Measurements from ENCODE around the gene TBC1D13.
"Not testable (repeated sequence)": the region's sequence is repeated elsewhere in the genome, so short reads cannot be mapped to it uniquely, and the experiment has no call there.

The TBC1D13 gene, protein sequence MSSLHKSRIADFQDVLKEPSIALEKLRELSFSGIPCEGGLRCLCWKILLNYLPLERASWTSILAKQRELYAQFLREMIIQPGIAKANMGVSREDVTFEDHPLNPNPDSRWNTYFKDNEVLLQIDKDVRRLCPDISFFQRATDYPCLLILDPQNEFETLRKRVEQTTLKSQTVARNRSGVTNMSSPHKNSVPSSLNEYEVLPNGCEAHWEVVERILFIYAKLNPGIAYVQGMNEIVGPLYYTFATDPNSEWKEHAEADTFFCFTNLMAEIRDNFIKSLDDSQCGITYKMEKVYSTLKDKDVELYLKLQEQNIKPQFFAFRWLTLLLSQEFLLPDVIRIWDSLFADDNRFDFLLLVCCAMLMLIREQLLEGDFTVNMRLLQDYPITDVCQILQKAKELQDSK

DNA sequence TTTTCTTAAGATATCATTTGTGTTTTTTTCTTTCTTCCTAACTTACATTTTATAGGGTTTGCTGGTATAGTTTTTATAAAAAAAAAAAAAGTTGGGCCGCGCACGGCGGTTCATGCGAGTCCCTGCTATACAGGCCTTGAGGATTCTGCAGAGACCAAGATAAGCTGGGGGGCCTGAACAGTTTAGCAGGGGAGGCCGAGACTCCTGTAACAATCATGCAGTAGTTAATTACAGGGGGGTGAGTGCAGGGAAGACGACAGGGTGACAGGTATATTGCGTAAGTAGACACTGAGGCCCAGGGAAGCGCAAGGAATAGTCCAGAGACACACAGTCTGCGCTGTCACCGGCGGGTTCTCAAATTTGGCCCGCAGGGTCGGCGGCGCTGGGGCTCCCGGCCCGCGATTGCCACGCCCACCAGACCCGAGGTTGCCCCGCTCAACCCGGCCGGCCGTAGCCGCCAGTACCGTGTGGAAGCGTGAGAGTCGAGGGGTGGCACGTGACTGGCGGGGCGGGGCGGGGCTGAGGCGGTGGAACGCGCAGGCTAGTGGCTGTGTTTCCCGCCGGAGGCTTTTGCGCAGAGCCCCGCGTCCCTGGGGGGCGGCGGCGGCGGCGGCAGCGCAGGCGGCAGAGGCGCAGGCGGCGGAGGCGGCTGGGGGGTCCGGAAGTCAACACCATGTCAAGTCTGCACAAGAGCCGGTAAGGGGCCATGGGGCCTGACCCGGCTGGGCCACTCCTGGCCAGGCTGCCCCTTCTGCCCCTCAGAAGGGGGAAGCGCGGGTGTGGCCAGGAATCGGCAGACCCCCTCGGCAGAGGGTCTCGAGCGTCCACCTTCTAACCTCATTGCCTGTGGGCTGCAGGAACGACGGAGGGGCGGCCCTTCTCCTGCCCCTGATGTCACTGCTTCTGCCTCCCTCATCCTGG, at the start of gene TBC1D13:
TBC1D13 (plus strand) TSS at position 573 of the 921 bp plus-strand sequence; CDS start at position 674, 101 bp downstream.
- peak; percentile 93 for DNase-seq (ENCODE audit: low spot score)

DNA sequence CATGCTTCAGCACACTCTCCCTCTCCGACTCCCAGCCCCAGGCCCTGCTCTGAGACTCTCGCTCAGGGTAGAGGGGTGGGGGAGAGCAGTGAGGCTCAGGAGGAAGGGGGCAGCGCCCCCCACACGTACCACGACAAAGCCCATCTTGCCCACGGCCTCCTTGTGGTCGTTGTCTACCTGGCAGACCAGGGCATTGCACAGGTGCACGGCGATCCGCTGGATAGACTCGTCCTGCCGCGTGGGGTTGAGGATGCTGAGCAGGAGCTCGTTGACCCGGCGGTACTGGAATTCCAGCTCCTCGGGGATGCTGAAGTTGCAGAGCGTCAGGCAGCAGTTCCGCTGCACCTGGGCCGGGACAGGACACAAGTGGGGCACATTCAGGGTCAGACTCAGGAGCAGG, 44.7 kb upstream of the TBC1D13 start:
- DNase-seq (ENCODE audit: low spot score), result no peak

DNA sequence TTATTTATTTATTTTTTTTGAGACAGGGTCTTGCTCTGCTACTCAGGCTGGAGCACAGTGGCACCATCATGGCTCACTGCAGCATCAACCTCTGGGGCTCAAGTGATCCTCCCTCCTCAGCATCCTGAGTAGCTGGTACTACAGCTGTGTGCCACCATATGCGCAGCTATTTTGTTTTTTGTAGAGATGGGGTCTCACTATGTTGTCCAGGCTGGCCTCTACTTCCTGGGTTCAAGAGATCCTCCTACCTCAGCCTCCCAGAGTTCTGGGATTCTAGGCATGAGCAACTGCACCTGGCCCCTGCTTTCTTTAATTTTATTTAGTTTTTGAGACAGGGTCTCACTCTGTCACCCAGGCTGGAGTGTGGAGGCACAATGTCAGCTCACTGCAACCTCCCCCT, 43.6 kb upstream of the TBC1D13 start:
- no peak for DNase-seq (ENCODE audit: low spot score)

DNA sequence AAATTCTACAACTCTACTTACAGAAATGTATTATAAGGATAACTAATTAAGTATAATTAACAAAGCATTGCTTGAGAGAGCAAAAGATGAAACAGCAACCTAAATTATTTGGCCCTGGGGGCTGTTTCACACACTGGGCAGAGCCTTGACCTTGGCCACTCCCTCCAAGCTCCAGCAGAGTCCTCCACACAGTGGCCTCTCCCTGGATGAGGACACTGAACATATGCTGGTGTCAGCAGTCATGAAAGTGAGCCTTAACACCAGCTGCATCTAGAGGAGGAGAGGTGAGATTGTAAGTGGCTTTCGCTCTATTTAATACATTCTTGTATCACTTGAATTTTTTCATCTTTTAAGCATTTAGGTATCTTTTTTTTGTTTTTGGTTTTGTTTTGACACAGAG, 39.8 kb upstream of the TBC1D13 start:
- no peak for DNase-seq (ENCODE audit: low spot score)

DNA sequence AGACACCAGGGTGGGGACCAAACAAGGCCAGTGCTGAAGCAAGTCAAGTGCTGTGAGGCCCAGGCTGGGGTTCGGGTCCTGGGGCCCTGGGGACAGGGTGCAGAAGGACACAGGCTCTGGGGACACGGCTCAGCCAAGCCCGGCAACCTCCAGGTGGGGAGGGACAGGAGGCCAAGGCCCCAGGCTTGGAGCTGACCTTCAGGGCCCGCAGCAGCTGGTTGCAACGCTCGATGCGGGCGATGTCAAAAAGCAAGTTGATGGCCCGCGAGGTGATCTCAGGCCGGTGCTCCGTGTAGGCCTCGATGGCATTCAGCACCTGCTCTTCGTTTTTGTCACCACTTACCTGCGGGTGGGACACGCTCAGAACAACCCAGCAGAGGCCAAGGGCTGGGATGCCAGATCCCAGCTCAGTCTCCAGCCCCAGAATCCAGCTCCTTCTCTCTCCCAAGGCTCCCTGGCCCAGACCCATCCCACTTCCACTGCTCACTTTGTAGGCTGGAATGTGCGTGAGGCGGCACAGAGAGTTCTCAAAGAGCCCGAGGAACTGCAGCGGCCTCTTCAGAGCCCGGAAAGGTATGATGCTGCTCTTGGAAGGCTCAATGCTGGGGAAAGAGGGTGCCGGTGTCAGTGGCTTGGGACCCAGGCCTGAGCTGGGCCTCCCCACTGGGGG, 36.0 kb upstream of the TBC1D13 start:
- no peak for DNase-seq (ENCODE audit: low spot score)

DNA sequence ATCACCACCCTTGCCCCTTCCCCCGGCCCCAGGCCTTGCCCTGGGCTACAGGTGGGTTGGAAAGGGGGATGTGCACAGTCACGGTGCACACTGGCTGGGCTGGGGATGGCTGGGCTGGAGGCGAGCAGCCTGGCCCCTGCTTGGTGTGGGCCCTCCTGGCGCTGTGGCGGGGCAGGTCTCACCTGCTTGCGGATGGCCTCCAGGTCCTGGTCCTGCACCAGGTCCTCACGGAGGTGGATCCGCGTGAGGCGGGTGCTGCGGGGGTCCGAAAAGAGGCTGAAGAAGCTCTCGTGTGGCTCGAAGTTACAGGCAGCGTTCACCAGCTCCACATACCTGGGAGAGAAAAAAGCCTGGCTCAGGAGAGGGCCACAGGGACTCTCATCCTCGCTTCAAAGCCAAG, 33.4 kb upstream of the TBC1D13 start:
- no peak for DNase-seq (ENCODE audit: low spot score)

DNA sequence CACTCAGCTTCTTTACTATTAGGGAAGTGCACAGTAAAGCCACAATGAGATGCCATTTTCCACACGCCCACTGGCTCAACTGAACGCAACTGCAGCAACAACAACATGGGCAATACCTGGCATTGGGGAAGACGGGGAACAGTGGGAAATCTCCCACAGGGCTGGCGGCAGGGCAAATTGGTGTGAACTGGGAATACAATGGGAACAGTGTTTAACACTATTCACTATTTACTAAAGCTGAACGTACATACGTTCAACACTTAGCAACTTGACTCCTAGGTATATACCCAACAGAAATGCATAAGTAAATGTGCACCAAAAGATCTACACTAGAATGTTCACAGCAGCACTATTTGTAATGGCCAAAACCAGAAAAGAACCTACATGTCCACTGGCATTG, 29.5 kb upstream of the TBC1D13 start:
- no peak for DNase-seq (ENCODE audit: low spot score)

DNA sequence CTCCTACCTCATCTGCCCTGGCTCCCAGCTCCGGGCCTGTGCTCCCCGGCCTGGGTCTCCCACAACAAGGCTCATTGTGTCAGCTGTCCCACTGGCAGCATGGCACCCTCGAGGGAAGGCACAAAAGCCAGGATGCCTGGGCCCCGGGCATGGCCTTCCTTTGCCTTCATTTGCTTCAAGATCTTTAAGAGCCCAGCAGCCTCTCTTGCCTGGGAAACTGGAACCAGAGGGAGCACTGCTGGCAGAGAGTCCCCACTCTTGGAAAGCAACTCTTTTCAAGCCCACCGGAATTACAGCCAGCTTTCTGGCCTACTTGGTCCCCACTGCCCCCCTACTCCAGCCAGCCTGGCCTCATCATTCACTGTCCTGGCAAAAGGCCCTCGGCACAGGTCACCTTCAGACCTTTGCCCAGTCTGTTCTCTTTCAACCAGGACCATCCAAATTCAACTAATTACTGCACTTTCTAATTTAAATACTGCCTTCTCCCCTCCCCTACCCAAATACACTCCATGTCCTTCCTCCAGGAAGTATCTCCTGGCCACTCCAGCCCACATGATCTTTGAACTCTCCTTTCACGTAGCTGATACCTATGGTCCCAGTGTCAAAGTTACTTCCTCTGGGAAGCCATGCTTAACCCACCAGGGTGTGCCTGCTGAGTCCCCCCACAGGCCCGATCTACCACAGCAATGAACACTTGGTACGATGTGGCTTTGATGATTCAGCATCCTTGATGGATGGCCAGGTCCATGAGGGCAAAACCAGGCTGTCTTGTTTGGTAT, 24.2 kb upstream of the TBC1D13 start:
- DNase-seq (ENCODE audit: low spot score), result no peak

DNA sequence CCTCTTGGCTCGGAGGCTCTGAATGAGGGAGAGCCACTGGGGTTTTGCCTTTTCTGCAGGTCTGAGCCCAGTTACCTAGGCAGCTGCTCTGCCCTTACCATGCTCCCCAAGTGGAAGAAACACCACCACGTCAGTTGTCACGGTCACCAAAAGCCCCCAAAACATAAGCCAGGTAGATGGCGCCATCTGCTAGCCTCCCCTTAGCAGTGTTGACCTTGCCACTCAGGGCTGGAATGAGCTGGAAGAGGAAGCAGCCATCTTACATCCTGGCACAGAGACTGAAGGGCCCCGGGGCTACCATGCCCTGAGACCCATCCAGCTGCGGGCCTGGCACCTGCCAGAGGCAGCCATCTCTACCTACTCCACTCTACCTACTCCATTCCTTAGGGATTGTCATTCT, 22.7 kb upstream of the TBC1D13 start:
- no peak for DNase-seq (ENCODE audit: low spot score)

DNA sequence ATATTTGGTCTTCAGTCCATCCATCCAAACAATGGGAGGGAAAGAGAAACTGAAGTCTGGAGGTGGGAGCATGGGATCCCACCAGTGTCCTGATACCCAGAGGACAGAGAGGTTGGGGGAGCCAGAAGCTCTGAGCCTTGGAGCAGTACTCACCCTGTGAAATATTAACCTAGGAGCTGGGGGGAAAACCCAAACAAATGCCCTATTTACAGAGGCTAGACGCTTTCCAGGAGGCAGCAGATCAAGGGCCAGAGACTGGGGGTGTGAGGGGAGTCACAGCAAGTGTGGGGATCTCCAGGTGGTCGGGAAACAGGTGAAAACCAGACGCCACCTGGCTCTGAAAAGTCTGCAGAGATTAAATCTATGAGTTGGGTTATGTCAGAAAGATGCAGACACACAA, 21.6 kb upstream of the TBC1D13 start:
- no peak for DNase-seq (ENCODE audit: low spot score)

DNA sequence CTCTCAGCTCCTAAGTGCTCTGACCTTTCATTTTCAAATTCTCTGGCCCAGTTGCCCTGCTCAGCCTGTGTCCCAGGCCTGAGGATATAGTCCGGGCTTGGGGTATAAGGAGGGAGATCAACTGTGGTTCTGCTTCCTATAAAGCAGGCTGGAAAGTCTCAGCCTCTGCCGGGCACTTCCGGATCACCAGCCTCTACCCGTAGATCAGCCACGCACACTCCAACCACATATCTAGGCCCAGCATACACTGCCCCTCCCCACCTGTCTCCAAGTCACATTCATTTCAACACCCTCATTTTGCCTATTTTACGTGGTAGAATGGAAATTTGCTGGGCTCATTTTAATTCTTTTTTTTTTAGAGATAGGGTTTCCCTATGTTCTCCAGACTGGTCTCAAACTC, 18.4 kb upstream of the TBC1D13 start:
- DNase-seq (ENCODE audit: low spot score), result no peak

DNA sequence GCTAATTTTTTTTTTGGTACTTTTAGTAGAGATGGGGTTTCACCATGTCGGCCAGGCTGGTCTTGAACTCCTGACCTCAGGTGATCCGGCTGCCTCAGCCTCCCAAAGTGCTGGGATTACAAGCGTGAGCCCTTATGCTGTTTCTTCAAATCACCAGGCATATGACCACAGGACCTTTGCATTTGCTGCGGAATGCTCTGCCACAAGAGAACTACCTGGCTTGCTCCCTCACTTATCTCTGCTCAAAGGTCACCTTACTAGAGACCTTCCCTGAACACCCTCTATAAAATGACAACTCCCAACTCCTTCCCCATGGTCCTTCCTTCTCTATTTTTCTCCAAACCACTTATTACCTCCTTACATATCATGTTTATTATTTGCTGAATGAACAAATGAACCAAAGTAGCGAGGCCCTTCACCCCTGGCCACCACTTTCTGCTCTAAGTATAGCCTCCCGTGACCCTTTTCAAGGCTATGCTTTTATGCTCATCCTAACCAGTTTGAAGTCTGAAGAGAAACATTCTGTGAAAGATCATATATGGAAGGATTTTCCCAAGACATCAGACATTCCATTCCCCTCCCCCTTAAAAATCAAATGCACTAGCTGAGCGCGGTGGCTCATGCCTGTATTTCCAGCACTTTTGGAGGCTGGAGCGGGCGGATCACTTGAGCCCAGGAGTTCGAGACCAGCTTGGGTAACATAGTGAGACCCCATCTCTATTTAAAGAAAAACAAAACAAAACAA, 16.6 kb upstream of the TBC1D13 start:
- DNase-seq (ENCODE audit: low spot score), result no peak

DNA sequence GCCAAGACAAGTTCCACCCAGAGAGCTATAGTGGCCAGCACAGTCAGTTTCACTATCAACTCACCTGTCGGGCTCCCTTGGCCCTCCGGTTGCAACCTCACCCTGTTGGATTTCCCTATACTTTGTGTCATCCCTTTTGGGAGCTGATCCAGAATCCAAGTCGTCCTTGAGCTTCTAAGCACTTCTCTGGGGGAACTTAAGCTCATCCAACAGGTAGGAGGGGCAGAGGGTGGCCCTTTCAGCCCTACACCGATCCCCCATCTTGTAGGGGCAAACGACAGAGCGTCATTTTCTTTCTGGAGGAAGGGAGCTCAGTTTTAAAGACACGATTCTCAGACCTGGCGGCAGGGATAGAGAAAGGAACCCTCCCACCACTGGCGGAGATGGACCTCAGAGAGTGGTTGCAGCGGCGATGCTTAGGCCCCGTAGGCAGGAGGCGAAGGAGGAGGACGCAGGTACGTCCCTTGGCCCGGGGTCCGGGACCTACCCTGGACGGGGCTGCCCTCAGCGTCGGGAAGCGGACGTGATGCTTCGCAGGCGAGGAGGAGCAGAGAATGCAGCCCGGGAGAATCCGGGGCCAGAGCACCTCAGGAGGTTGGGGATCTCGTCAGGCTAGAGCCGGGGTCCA, 15.8 kb upstream of the TBC1D13 start:
- no peak for DNase-seq (ENCODE audit: low spot score)

DNA sequence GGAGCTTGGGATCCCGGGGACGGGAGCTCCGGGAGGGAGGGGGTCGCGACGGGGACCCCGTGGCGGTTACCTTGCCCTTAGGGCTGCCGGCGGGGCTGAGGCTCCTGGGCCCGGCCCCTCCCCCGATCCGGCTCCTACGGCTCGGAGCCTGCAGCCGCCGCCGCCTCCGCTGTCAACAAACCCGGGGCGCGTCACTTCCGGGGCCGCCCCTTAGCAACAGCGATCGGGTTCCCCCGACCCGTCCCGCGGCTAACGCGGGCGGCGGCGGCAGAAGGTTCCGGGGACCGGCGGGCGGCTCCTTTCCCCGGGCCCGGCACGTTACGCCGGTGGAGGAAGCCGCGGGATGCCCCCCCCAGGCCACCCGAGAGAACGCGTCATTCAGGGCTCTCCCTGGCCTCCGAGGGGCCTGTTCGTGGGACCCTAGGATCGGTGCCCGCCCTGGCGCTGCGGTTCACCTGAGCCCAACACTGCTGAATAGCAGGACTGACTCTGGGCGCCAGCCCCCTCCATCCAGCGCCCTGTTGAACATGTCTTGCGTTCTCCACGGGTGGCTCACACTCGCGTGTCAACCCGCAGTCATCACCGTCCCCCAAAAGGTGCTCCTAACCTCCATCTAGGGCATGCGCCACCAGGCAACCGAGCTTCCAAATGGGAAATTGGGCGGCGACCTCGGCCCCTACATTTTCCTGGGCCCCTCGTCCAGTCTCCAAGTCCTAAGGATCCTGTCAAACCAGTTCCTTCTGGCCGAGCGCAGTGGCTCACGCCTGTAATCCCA, 15.1 kb upstream of the TBC1D13 start, which contains the start of gene ZER1:
ZER1 (minus strand) TSS at position 183 of the 775 bp plus-strand sequence. CDS start 16,362 bp downstream, outside the sequence.
- peak; percentile 94 for DNase-seq (ENCODE audit: low spot score)

DNA sequence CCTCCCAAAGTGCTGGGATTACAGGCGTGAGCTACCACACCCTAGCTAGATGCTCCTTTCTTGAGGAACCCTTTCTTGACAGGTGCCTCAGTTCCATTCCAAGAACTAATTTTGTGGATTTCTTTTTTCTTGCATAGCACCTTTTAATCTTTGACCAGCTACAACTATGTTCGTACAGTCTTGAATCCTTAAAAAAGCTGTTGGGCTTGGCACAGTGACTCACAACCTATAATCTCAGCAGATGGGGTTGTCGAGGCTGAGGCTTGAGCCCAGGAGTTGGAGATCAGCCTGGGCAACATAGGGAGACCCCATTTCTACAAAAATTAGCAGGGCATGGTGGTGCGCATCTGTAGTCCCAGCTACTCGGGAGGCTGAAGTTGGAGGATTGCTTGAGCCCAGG, 14.0 kb upstream of the TBC1D13 start:
- DNase-seq (ENCODE audit: low spot score), result no peak

DNA sequence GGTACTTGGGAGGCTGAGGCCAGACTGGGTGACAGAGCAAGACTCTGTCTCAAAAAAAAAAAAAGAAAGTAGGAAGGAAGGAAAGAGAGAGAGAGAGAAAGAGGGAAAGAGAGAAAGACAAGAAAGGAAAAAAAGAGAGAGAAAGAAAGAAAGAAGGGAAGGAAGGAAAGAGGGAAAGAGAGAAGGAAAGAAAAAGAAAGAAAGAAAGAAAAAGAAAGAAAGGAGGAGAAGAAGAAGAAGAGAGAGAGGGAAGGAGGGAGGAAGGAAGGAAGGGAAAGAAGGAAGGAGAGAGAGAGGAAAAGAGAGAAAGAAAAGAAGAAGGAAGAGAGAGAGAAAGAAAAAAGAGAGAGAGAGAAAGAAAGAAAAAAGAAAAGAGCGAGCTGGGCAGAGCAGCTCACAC, 12.2 kb upstream of the TBC1D13 start:
- no peak for DNase-seq (ENCODE audit: low spot score)

DNA sequence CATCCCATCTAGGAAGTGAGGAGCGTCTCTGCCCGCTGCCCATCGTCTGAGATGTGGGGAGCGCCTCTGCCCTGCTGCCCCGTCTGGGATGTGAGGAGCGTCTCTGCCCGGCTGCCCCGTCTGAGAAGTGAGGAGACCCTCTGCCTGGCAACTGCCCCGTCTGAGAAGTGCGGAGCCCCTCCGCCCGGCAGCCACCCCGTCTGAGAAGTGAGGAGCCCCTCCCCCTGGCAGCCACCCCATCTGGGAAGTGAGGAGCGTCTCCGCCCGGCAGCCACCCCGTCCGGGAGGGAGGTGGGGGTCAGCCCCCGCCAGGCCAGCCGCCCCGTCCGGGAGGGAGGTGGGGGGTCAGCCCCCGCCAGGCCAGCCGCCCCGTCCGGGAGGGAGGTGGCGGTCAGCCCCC, 7.0 kb upstream of the TBC1D13 start:
- not testable (repeated sequence) for DNase-seq (ENCODE audit: low spot score)

DNA sequence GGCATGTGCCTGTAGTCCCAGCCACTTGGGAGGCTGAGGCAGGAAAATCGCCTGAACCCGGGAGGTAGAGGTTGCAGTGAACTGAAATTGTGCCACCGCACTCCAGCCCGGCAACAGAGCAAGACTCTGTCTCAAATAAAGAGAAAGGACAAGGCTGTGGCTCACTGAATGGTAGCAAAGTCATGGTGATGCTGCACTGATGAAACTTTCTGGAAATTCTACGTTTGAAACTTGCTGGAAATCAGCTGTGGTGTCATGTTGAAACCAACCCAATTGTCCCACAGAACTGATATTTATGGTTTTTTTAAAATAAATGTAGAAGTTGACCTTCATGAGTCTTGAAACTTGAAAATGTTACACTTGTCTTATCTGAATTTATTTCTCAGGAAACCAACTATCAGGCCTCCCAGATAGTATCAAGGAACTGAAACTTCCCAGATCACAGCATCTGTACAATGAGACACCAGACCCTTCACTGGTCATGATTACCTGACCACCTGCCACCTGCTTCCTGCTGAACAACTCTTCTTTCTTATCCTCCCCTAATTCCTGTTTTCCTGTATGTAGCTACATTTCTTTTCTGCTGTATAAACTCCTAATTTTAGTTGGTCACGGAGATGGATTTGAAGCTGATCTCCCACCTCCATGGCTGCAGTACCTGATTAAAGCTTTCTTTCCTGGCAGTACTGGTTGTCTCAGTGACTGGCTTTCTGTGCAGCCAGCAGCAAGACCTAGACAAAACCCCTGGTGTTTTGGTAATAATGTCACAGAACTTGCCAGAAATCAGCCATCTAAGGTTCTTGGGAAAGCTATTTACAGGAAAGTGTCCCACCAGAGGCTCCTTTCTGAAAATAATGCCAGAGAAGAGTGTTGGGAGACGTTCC, 5.6 kb upstream of the TBC1D13 start:
- no peak for DNase-seq (ENCODE audit: low spot score)

DNA sequence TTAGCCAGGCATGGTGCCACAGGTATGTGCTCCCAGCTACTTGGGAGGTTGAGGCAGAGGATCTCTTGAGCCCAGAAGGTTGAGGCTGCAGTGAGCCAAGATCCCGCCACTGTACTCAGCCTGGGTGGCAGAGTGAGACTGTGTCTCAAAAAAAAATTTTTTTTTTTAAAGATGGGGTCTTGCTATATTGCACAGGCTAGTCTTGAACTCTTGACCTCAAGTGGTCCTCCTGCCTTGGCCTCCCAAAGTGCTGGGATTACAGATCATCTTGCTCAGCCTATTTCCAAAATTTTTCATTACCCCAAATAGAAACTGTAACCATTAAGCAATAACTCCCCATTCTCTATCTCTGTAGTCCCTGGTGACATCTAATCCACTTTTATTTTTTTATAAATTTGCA, 4.4 kb upstream of the TBC1D13 start:
- no peak for DNase-seq (ENCODE audit: low spot score)
